Sigmoid colon (tissue), 4 donors: Measurements from ENCODE around the gene ANKRD45.

ENCODE experiments used
- CTCF ChIP-seq, 4 experiments: fragments of 450-650 bp in 3 of 4; fragments of 200-600 bp in 1 of 4; IDR thresholded peaks; one replicate each; pipeline ENCODE4 v1.5.1; 2016 to 2019; ENCODE audit warnings: antibody characterized with exemption in 4 of 4, mild to moderate bottlenecking in 3 of 4, moderate library complexity in 2 of 4
- POLR2A ChIP-seq, 2 donors: fragments of 450-650 bp; IDR thresholded peaks; one replicate each; pipeline ENCODE4 v1.6.1; 2016; ENCODE audit warnings: antibody characterized with exemption in 2 of 2, mild to moderate bottlenecking in 2 of 2, moderate library complexity in 2 of 2
- POLR2AphosphoS5 ChIP-seq, 4 donors: sonication (generic); formaldehyde crosslinking; IDR thresholded peaks; one replicate each; pipeline ENCODE4 v1.6.1; 2017; ENCODE audit warnings: antibody characterized with exemption in 4 of 4

GRCh38 chr1:173666646-173667045 lies 3.0 kb downstream of the ANKRD45 start:
- TF ChIP-seq CTCF (IDR thresholded peaks at IDR 0.05) (no peak), POLR2AphosphoS5 (IDR thresholded peaks at IDR 0.05) (no peak), POLR2A (IDR thresholded peaks at IDR 0.05) (no peak)
